Measurements from ENCODE around the gene HK1. TPM values are rescaled to one million over a fixed set of nuclear protein-coding genes. Genes with fewer than 3 reads are reported as not detected.

Gene HK1
- total and polyA plus RNA-seq, 2 of the 4 experiments (the other 2 are of a cell fraction) = 53.7 to 90.5 TPM

DNA sequence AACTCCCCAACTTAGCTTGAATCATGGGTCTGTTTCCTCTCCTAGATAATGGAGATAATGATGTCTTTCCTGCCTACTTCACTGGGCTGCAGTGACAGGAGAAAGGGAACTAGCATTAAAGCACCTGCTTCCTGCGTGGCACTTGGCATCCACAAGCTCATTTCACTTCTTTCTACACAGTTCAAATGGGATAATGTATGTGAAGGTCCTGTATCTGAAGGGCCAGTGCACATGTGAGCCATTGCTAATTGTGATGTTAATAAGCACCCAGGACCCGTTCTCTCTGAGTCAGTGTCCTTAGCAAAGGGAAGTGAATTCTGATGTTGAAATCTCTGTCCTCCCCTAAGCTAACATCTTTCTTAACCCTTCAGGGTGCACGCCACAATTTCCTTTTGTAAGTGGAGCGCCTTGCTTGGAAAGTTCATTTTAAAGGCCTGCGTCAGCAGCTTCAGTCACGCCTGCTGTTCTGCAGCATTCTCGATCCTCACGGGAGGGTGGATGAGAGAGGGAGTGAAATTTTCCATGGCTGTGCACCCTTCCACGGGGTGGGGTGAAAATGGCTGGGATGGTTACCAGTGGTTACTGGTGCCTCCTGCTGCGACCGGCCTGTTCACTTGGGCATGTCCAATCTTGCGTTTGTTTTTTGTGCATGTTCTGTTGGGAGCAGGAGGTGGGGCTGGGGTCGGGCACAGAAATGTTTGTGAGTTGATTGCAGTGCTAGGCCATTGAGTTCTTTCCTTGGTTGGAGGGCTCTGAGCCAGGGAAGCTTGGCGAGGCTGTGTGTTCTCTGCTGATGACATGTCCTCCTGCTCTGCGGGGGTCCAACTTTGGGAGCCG lies 59.2 kb downstream of the HK1 start:
- H3K14ac ChIP-seq (replicated peaks; ENCODE audit: low read depth, low read length) = peak overlapping the region; percentile 64
- peak overlapping the region; percentile 61 for H3K27ac ChIP-seq (ENCODE audit: insufficient read depth, low read length)
- H3K18ac ChIP-seq (ENCODE audit: low read depth, low read length) = no peak overlapping the region
- intact Hi-C loops (cut with micrococcal nuclease) = no loop called here
- TF ChIP-seq, protein P1, sequence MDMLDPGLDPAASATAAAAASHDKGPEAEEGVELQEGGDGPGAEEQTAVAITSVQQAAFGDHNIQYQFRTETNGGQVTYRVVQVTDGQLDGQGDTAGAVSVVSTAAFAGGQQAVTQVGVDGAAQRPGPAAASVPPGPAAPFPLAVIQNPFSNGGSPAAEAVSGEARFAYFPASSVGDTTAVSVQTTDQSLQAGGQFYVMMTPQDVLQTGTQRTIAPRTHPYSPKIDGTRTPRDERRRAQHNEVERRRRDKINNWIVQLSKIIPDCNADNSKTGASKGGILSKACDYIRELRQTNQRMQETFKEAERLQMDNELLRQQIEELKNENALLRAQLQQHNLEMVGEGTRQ (IDR thresholded peaks at IDR 0.05; ENCODE audit: low read depth, low read length) = no peak
- TF ChIP-seq CEBPB (IDR thresholded peaks at IDR 0.05; ENCODE audit: low read depth, low read length) (peak; percentile 75; the same call in 1 of the 2 replicates), BHLHE40 (IDR thresholded peaks at IDR 0.05; ENCODE audit: low read depth, low read length) (peak; percentile 48; the same call in 1 of the 2 replicates)
- peak overlapping the region; percentile 41 for H3K4me2 ChIP-seq (ENCODE audit: low read depth, low read length)
- H4K8ac ChIP-seq (ENCODE audit: low read depth in 2 of 2, low read length in 2 of 2) = peak overlapping the region; percentile 7 to 65; a peak in 3 of 4 replicates
- no peak overlapping the region; the same call in 1 of the 2 replicates for H3K56ac ChIP-seq (ENCODE audit: extremely low read depth, insufficient read depth, low read length)
- POLR2A ChIA-PET (ENCODE audit: unreplicated experiment) = no interaction called here
- H3K79me1 ChIP-seq (ENCODE audit: low read depth in 1 of 2, low read length in 2 of 2) = peaks cover 44 to 88% of the 10 kb centered on the region in 2 experiments
- no peak overlapping the region for H3K4me3 ChIP-seq (ENCODE audit: insufficient read depth, low read depth, low read length)
- H4K20me1 ChIP-seq (ENCODE audit: insufficient read depth, low read length) = peaks cover 83% of the 10 kb centered on the region
- H4K91ac ChIP-seq (ENCODE audit: insufficient read depth, low read depth, low read length) = peak overlapping the region; percentile 16; the same call in 1 of the 2 replicates
- H2BK120ac ChIP-seq (ENCODE audit: low read depth, low read length) = peak overlapping the region; percentile 61
- 40% methylated on average over 1 of the region's 16 CpGs; no CpG with 5 or more reads in 1 of the 2 experiments for WGBS, 2 experiments (ENCODE audit: extremely low coverage in 2 of 2, insufficient read length in 1 of 2)
- ATAC-seq (ENCODE audit: low read depth) (peak; percentile 68), DNase-seq (peak; percentile 86)
- no peak overlapping the region for H4K5ac ChIP-seq (ENCODE audit: low read depth, low read length)
- H3K9me3 ChIP-seq (ENCODE audit: control insufficient read depth, insufficient read depth, low read length) = no peaks in the 10 kb centered on the region
- peaks cover 28% of the 10 kb centered on the region for H3K4me1 ChIP-seq (ENCODE audit: control insufficient read depth, insufficient read depth, low read length)
- peak overlapping the region; percentile 70; the same call in 1 of the 2 replicates for H2BK20ac ChIP-seq (ENCODE audit: low read depth, low read length)
- H2AK9ac ChIP-seq (replicated peaks; ENCODE audit: low read depth, low read length, poor library complexity) = peak overlapping the region; percentile 81
- no TSS peak for BruUV-seq (replicated peaks)
- H3K9ac ChIP-seq (ENCODE audit: low read depth, low read length) = no peak overlapping the region
- H2AK5ac ChIP-seq (ENCODE audit: low read depth, low read length) = peak overlapping the region; percentile 73; the same call in 1 of the 2 replicates
- H3K9me1 ChIP-seq (ENCODE audit: insufficient read depth, low read length) = peaks cover 49% of the 10 kb centered on the region
- dilution Hi-C loops (cut with HindIII; ENCODE audit: low sequenced_read_pairs, unreplicated experiment) = no loop called here
- CTCF ChIA-PET = no interaction called here
- peak overlapping the region; percentile 81 for H3K4ac ChIP-seq (ENCODE audit: low read depth, low read length)
- peak overlapping the region; percentile 66 for H3K23ac ChIP-seq (ENCODE audit: low read depth, low read length)
- H2AFZ ChIP-seq (replicated peaks; ENCODE audit: low read length, poor library complexity) = peak overlapping the region; percentile 61
- peak overlapping the region; percentile 5; the same call in 1 of the 3 replicates for H2BK15ac ChIP-seq (ENCODE audit: low read depth, low read length)
- in situ Hi-C loops (cut with MboI; ENCODE audit: low sequenced_read_pairs) = no loop called here
- H3K27me3 ChIP-seq (ENCODE audit: control insufficient read depth, insufficient read depth, low read length) = no peaks in the 10 kb centered on the region
- peak overlapping the region; percentile 54 for H2BK5ac ChIP-seq (ENCODE audit: low read depth, low read length, poor library complexity, severe bottlenecking)
- H3K36me3 ChIP-seq (ENCODE audit: control insufficient read depth, insufficient read depth, low read length) = no peaks in the 10 kb centered on the region; the same call in 1 of the 2 replicates
